ENCODE measurements around the gene UGT2B10.
"Not testable (repeated sequence)": the region's sequence is repeated elsewhere in the genome, so short reads cannot be mapped to it uniquely, and the experiment has no call there.

The UGT2B10 gene

DNA sequence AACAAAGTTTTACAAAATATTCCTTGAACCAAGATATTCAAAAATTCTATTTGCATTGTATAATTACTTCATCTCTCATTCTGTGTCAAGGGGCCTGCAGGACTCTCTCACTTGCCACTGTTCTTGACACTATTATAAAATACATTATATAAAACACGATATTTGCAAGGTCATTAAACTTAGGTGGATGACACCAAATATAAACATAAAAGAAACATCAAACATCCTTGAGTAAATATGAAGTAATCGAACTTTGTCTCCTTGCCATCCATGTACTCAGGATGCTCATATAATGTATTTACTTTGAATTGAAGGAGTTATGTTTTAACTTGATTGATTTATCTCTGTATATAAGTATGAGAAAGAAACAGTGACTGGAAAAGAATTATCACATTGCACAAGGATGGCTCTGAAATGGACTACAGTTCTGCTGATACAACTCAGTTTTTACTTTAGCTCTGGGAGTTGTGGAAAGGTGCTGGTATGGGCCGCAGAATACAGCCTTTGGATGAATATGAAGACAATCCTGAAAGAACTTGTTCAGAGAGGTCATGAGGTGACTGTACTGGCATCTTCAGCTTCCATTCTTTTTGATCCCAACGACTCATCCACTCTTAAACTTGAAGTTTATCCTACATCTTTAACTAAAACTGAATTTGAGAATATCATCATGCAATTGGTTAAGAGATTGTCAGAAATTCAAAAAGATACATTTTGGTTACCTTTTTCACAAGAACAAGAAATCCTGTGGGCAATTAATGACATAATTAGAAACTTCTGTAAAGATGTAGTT lies at the start of gene UGT2B10:
Gene UGT2B10, plus strand, starts transcription at position 378 of the 793 bp plus-strand sequence. Its CDS starts 26 bp downstream, at position 404.
- not testable (repeated sequence) for H3K27ac Mint-ChIP-seq; DNase-seq; H3K4me3 Mint-ChIP-seq; ATAC-seq; H3K27me3 Mint-ChIP-seq; H3K36me3 Mint-ChIP-seq (ENCODE audit: low read depth); H3K9me3 Mint-ChIP-seq; H3K4me1 Mint-ChIP-seq

DNA sequence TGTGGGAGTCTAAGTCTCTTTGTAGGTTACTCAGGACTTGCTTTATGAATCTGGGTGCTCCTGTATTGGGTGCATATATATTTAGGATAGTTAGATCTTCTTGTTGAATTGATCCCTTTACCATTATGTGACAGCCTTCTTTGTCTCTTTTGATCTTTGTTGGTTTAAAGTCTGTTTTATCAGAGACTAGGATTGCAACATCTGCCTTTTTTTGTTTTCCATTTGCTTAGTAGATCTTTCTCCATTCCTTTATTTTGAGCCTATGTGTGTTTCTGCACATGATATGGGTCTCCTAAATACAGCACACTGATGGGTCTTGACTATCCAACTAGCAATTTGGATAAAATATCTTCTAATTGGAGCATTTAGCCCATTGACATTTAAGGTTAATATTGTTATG lies 44.0 kb upstream of the UGT2B10 start:
- H3K9me3 Mint-ChIP-seq; ATAC-seq; H3K27me3 Mint-ChIP-seq; DNase-seq; H3K4me3 Mint-ChIP-seq; H3K36me3 Mint-ChIP-seq (ENCODE audit: low read depth); H3K27ac Mint-ChIP-seq; H3K4me1 Mint-ChIP-seq: not testable (repeated sequence)

DNA sequence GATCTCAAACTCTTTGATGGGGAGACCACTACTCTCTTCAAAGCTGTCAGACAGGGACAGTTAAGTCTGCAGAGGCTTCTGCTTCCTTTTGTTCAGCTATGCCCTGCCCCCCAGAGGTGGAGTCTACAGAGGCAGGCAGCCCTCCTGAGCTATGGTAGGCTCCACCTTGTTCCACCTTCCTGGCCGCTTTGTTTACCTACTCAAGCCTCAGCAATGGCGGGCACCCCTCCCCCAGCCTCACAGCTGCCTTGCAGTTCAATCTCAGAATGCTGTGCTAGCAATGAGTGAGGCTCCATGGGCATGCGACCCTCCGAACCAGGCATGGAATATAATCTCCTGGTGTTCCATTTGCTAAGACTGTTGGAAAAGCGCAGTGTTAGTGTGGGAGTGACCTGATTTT lies 42.1 kb upstream of the UGT2B10 start:
- no peaks in the 10 kb centered on the region for H3K4me1 Mint-ChIP-seq

GRCh38 chr4:68780232-68780631 lies 35.6 kb upstream of the UGT2B10 start:
- ATAC-seq (no peak), DNase-seq (no peak)
- no peak overlapping the region for H3K4me3 Mint-ChIP-seq
- H3K4me1 Mint-ChIP-seq: no peaks in the 10 kb centered on the region
- no peaks in the 10 kb centered on the region for H3K27me3 Mint-ChIP-seq
- H3K9me3 Mint-ChIP-seq: peaks cover 31% of the 10 kb centered on the region
- H3K36me3 Mint-ChIP-seq (ENCODE audit: low read depth): peaks cover 2% of the 10 kb centered on the region
- no peak overlapping the region for H3K27ac Mint-ChIP-seq

More for the DNA sequence above, 42.1 kb upstream of the UGT2B10 start:
- no peak overlapping the region for H3K4me3 Mint-ChIP-seq
- H3K9me3 Mint-ChIP-seq: no peaks in the 10 kb centered on the region
- H3K27me3 Mint-ChIP-seq: peaks cover 3% of the 10 kb centered on the region
- DNase-seq (no peak), ATAC-seq (no peak)
- no peak overlapping the region for H3K27ac Mint-ChIP-seq
- no peaks in the 10 kb centered on the region for H3K36me3 Mint-ChIP-seq (ENCODE audit: low read depth)

DNA sequence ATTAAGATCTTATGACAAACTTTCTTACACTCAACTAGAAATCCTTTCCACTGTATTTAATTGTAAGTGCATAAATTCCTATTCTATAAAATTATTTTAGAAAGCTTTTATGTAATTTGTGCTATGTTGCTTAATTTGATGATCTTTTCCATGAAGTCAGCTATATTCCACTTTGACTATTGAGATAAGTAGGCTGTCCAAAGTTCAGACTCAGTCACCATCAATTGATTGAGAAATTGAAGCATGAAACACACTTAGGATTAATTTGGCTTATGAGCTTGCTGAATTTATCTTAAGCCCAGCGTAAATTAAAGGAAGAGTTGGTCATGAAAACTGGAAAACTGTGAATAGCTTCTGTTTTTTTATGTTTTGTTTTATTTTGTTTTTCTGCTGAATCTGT lies 18.7 kb upstream of the UGT2B10 start:
- Mint-ChIP-seq H3K9me3 (no peaks in the 10 kb centered on the region), H3K4me1 (no peaks in the 10 kb centered on the region), H3K4me3 (no peak overlapping the region), H3K27me3 (peaks cover 5% of the 10 kb centered on the region), H3K36me3 (ENCODE audit: low read depth) (no peaks in the 10 kb centered on the region), H3K27ac (no peak overlapping the region)
- DNase-seq (no peak), ATAC-seq (no peak)

DNA sequence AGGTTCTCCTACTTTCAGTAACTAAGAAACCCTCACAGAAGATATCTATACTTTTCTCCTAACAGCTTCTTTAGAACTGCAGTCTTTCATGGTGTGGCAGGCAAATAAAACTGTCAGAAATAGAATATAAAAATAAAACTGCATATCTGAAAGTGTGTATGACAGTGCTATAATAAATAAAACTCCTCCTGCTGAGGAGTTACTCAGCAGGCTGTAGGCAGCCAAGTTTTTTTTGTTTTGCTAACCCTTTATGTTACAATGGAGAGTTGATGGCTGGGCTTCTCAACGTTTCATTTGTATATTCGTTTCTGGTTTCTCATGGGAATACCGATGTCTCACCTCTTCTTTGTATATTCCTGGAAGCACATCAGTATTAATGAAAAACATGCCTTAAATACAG lies 18.2 kb upstream of the UGT2B10 start:
- Mint-ChIP-seq H3K27ac (no peak overlapping the region), H3K36me3 (ENCODE audit: low read depth) (no peaks in the 10 kb centered on the region), H3K4me1 (no peaks in the 10 kb centered on the region), H3K27me3 (peaks cover 5% of the 10 kb centered on the region), H3K4me3 (no peak overlapping the region), H3K9me3 (no peaks in the 10 kb centered on the region)
- no peak for ATAC-seq
- DNase-seq: no peak

GRCh38 chr4:68803013-68803412 lies 12.8 kb upstream of the UGT2B10 start:
- Mint-ChIP-seq H3K4me1 (no peaks in the 10 kb centered on the region), H3K27me3 (peaks cover 3% of the 10 kb centered on the region), H3K9me3 (peaks cover 6% of the 10 kb centered on the region), H3K36me3 (ENCODE audit: low read depth) (no peaks in the 10 kb centered on the region), H3K27ac (no peak overlapping the region), H3K4me3 (no peak overlapping the region)
- ATAC-seq: no peak
- no peak for DNase-seq

- no peaks in the 10 kb centered on the region for H3K4me1 Mint-ChIP-seq
- ATAC-seq (no peak), DNase-seq (no peak)
- no peaks in the 10 kb centered on the region for H3K36me3 Mint-ChIP-seq (ENCODE audit: low read depth)
- H3K9me3 Mint-ChIP-seq: peaks cover 6% of the 10 kb centered on the region
- H3K27ac Mint-ChIP-seq: no peak overlapping the region
- H3K27me3 Mint-ChIP-seq: no peaks in the 10 kb centered on the region
- no peak overlapping the region for H3K4me3 Mint-ChIP-seq
Measured at GRCh38 chr4:68808060-68808459, 7.7 kb upstream of the UGT2B10 start.

- Mint-ChIP-seq H3K36me3 (ENCODE audit: low read depth) (no peaks in the 10 kb centered on the region), H3K4me3 (no peak overlapping the region), H3K4me1 (no peaks in the 10 kb centered on the region), H3K9me3 (peaks cover 6% of the 10 kb centered on the region), H3K27ac (no peak overlapping the region), H3K27me3 (no peaks in the 10 kb centered on the region)
- no peak for ATAC-seq
- no peak for DNase-seq
Measured at GRCh38 chr4:68810919-68811318, 4.9 kb upstream of the UGT2B10 start.

GRCh38 chr4:68816410-68817265 lies 844 bp downstream of the UGT2B10 start:
- not testable (repeated sequence) for ATAC-seq; H3K4me3 Mint-ChIP-seq; H3K9me3 Mint-ChIP-seq; H3K36me3 Mint-ChIP-seq (ENCODE audit: low read depth); H3K27ac Mint-ChIP-seq; DNase-seq; H3K4me1 Mint-ChIP-seq; H3K27me3 Mint-ChIP-seq

DNA sequence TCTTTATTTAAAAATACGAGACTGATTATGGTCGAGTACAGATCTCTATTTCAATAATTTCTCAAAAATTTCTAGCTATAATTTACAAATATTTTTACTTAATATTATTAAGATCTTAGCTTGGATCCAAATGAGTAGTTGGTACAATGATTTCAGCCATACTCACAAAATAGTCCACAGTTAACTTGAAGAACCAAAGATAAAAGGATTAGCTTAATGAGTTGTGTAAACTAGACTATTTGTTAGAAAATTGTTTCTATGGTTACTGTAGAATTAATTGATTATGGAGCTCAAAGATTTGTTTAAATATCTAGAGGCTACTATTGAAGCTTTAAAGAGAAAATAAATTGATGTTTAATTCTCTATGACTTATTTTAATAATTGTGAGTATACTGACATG lies 1.6 kb downstream of the UGT2B10 start:
- no peaks in the 10 kb centered on the region for H3K4me1 Mint-ChIP-seq
- no peak overlapping the region for H3K27ac Mint-ChIP-seq
- H3K27me3 Mint-ChIP-seq: no peaks in the 10 kb centered on the region
- H3K4me3 Mint-ChIP-seq: no peak overlapping the region
- no peaks in the 10 kb centered on the region for H3K9me3 Mint-ChIP-seq
- DNase-seq (no peak), ATAC-seq (no peak)
- H3K36me3 Mint-ChIP-seq (ENCODE audit: low read depth): no peaks in the 10 kb centered on the region

DNA sequence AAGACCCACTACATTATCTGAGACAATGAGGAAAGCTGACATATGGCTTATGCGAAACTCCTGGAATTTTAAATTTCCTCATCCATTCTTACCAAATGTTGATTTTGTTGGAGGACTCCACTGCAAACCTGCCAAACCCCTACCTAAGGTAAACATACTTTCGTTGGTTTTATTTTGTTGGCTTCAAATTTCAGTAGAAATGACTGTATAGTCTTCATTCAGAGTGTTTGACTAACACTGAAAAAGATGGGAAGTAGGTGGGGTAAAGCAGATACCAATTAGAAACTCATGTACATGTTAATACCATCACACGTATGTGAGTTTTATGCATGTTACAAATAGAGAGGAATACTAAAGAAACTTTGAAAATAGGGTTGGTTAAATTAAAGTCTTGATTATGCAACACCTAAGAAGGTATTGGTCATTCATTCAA lies 2.3 kb downstream of the UGT2B10 start:
- H3K9me3 Mint-ChIP-seq; H3K27me3 Mint-ChIP-seq; H3K27ac Mint-ChIP-seq; H3K36me3 Mint-ChIP-seq (ENCODE audit: low read depth); DNase-seq; ATAC-seq; H3K4me1 Mint-ChIP-seq; H3K4me3 Mint-ChIP-seq: not testable (repeated sequence)

GRCh38 chr4:68831642-68832041 lies 15.8 kb downstream of the UGT2B10 start:
- Mint-ChIP-seq H3K9me3 (no peaks in the 10 kb centered on the region), H3K27ac (no peak overlapping the region), H3K4me3 (no peak overlapping the region), H3K36me3 (ENCODE audit: low read depth) (no peaks in the 10 kb centered on the region), H3K27me3 (no peaks in the 10 kb centered on the region), H3K4me1 (no peaks in the 10 kb centered on the region)
- DNase-seq: no peak
- ATAC-seq: no peak

- no peak overlapping the region for H3K4me3 Mint-ChIP-seq
- no peaks in the 10 kb centered on the region for H3K36me3 Mint-ChIP-seq (ENCODE audit: low read depth)
- H3K27me3 Mint-ChIP-seq: no peaks in the 10 kb centered on the region
- ATAC-seq: no peak
- H3K4me1 Mint-ChIP-seq: no peaks in the 10 kb centered on the region
- no peaks in the 10 kb centered on the region for H3K9me3 Mint-ChIP-seq
- H3K27ac Mint-ChIP-seq: no peak overlapping the region
- no peak for DNase-seq
Measured at GRCh38 chr4:68850293-68850692, 34.5 kb downstream of the UGT2B10 start.

DNA sequence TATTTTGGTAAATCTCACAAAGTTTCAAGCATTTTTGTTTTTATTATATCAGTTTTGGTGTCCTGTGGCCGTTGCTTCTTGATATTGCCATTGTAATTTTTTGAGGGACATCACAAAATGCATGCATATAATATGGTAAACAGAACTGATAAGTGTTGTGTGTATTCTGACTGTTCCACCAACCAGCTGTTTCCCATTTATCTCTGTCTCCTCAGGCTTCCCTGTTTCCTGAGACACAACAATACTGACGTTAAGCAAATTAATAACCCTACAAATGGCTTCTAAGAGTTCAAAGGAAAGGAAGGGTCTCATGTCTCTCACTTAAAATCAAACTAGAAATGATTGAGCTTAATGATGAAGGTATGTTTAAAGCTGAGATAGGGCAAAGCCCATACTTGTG lies 40.0 kb downstream of the UGT2B10 start:
- no peaks in the 10 kb centered on the region for H3K27me3 Mint-ChIP-seq
- H3K4me3 Mint-ChIP-seq: no peak overlapping the region
- H3K36me3 Mint-ChIP-seq (ENCODE audit: low read depth): no peaks in the 10 kb centered on the region
- ATAC-seq: no peak
- no peaks in the 10 kb centered on the region for H3K9me3 Mint-ChIP-seq
- no peak for DNase-seq
- H3K27ac Mint-ChIP-seq: no peak overlapping the region
- H3K4me1 Mint-ChIP-seq: no peaks in the 10 kb centered on the region
